HFF-Myc (cell line): ENCODE measurements around the gene SNAPC1.

Experiments
- DNase-seq: peaks from one replicate; pipeline ENCODE4 v3.0.0-alpha.2; 2011; ENCODE audit warnings: low read depth; ENCODE audit errors: extremely low read depth
- H3K4me3 ChIP-seq: replicated peaks from 2 replicates; pipeline ENCODE4 v1.5.1; 2011; ENCODE audit warnings: low read depth, mild to moderate bottlenecking, control low read depth, low read length
- TF ChIP-seq, protein P1 (sequence below): IDR thresholded peaks from 2 replicates; pipeline ENCODE4 v1.5.1; 2012; ENCODE audit warnings: mild to moderate bottlenecking, low read depth, low read length, control low read depth; ENCODE audit errors: missing control alignments

Gene SNAPC1, protein sequence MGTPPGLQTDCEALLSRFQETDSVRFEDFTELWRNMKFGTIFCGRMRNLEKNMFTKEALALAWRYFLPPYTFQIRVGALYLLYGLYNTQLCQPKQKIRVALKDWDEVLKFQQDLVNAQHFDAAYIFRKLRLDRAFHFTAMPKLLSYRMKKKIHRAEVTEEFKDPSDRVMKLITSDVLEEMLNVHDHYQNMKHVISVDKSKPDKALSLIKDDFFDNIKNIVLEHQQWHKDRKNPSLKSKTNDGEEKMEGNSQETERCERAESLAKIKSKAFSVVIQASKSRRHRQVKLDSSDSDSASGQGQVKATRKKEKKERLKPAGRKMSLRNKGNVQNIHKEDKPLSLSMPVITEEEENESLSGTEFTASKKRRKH

DNA sequence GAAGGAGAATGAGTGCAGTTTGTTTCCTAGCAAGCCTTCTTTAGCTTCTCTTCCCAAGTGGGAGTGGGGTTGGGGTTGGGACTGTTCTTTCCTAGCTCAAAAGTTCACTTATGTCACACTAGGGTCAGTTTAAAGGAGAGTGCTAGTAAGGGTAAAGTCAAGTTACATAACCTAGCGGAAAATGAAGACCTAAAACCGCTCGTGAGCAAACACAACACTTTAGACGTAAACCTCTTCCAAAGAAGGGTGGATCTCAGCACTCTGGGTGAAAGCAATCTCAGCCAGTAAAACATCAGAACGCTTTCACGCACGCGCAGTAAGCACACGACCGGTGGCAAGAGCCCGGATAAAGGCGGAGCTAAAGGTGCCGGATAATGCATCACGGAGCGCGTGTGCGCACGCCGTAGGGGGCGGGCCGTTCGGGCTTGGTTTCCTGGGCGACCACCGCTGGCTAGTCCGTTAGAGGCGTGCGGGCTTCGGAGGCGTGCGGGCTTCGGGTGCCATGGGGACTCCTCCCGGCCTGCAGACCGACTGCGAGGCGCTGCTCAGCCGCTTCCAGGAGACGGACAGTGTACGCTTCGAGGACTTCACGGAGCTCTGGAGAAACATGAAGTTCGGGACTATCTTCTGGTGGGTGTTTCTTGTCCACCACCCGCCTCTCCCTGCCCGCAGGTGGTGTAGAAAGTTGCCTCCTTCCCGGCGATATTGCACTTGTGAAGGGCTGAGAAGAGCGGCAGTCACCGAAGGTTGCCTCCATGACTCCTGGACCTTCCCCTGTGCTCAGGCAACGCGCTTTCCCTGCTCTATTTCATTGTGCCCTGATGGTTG lies at the start of gene SNAPC1:
TSS of gene SNAPC1 (plus strand) at position 462 of the 828 bp plus-strand sequence. CDS start at position 503, 41 bp downstream.
- TF ChIP-seq, protein P1, sequence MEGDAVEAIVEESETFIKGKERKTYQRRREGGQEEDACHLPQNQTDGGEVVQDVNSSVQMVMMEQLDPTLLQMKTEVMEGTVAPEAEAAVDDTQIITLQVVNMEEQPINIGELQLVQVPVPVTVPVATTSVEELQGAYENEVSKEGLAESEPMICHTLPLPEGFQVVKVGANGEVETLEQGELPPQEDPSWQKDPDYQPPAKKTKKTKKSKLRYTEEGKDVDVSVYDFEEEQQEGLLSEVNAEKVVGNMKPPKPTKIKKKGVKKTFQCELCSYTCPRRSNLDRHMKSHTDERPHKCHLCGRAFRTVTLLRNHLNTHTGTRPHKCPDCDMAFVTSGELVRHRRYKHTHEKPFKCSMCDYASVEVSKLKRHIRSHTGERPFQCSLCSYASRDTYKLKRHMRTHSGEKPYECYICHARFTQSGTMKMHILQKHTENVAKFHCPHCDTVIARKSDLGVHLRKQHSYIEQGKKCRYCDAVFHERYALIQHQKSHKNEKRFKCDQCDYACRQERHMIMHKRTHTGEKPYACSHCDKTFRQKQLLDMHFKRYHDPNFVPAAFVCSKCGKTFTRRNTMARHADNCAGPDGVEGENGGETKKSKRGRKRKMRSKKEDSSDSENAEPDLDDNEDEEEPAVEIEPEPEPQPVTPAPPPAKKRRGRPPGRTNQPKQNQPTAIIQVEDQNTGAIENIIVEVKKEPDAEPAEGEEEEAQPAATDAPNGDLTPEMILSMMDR = no peak
- peak within 1 kb of the TSS; percentile 94 for H3K4me3 ChIP-seq
- DNase-seq = peak; percentile 98

- TF ChIP-seq, protein P1 = no peak
- DNase-seq = no peak
- no peak overlapping the region for H3K4me3 ChIP-seq
Measured at GRCh38 chr14:61713724-61714437, 48.3 kb upstream of the SNAPC1 start.

GRCh38 chr14:61716956-61717355 lies 45.3 kb upstream of the SNAPC1 start:
- DNase-seq = no peak
- H3K4me3 ChIP-seq = no peak overlapping the region
- TF ChIP-seq, protein P1 = no peak

DNA sequence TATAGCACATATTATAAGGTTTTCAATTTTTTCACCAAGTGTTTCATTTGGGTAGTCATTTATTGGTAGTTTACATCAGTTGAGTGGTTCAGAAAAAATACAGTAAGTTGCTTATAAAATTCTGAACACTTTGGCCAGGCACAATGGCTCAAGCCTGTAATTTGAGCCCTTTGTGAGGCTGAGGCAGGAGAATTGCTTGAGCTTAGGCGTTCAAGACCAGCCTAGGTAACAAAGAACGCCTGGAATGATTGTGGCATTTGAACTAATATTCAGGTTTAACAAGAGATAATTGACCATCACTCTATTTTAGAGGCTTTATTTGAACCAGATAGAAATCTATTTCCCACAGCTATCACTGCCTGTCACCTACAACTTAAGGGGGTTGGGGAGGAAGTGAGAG lies 44.2 kb upstream of the SNAPC1 start:
- no peak for DNase-seq
- TF ChIP-seq, protein P1 = no peak
- no peak overlapping the region for H3K4me3 ChIP-seq

GRCh38 chr14:61719344-61720293 lies 42.6 kb upstream of the SNAPC1 start:
- no peak overlapping the region for H3K4me3 ChIP-seq
- no peak for DNase-seq
- TF ChIP-seq, protein P1 = no peak

- no peak overlapping the region for H3K4me3 ChIP-seq
- DNase-seq = no peak
- TF ChIP-seq, protein P1 = no peak
Measured at GRCh38 chr14:61720294-61720661, 41.9 kb upstream of the SNAPC1 start.
